ENCODE measurements around the gene FXYD1. TPM values are rescaled to one million over a fixed set of nuclear protein-coding genes. Genes with fewer than 3 reads are reported as not detected.

FXYD1 gene
- total and polyA plus RNA-seq, 4 donors, result 5.7 to 37.6 (median 22.7) TPM

- H3K9ac ChIP-seq (ENCODE audit: insufficient read depth in 1 of 2, low read length in 2 of 2), result no peak overlapping the region
- H3K27me3 ChIP-seq (ENCODE audit: control insufficient read depth in 3 of 3, insufficient read depth in 3 of 3, low read length in 2 of 3), result peaks cover 0 to 12% (median 2%) of the 10 kb centered on the region in 3 donors
- no peak for DNase-seq
- 36 to 38% methylated on average over 6 of the region's 6 CpGs for WGBS, 2 donors
- no peak overlapping the region for H3K27ac ChIP-seq (ENCODE audit: low read depth in 1 of 2, low read length in 1 of 2)
- H3K36me3 ChIP-seq (ENCODE audit: control insufficient read depth in 4 of 4, insufficient read depth in 4 of 4, low read length in 4 of 4), result peaks cover 0 to 3% (median 0%) of the 10 kb centered on the region in 4 donors
- TF ChIP-seq, protein P1, sequence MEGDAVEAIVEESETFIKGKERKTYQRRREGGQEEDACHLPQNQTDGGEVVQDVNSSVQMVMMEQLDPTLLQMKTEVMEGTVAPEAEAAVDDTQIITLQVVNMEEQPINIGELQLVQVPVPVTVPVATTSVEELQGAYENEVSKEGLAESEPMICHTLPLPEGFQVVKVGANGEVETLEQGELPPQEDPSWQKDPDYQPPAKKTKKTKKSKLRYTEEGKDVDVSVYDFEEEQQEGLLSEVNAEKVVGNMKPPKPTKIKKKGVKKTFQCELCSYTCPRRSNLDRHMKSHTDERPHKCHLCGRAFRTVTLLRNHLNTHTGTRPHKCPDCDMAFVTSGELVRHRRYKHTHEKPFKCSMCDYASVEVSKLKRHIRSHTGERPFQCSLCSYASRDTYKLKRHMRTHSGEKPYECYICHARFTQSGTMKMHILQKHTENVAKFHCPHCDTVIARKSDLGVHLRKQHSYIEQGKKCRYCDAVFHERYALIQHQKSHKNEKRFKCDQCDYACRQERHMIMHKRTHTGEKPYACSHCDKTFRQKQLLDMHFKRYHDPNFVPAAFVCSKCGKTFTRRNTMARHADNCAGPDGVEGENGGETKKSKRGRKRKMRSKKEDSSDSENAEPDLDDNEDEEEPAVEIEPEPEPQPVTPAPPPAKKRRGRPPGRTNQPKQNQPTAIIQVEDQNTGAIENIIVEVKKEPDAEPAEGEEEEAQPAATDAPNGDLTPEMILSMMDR (IDR thresholded peaks at IDR 0.05; ENCODE audit: control extremely low read depth, extremely low read depth), result no peak
- no peak for ATAC-seq (ENCODE audit: insufficient read depth, low FRiP score)
- H3K4me3 ChIP-seq, result no peak overlapping the region
- peaks cover 2 to 30% (median 8%) of the 10 kb centered on the region in 5 donors for H3K4me1 ChIP-seq (ENCODE audit: control insufficient read depth in 5 of 5, insufficient read depth in 5 of 5, low read length in 5 of 5)
- no peaks in the 10 kb centered on the region for H3K9me3 ChIP-seq (ENCODE audit: control insufficient read depth in 4 of 4, insufficient read depth in 3 of 4, low read length in 3 of 4)
Measured at GRCh38 chr19:35144259-35144599, 5.6 kb downstream of the FXYD1 start.

- Histone ChIP-seq H3K36me3 (ENCODE audit: control insufficient read depth in 4 of 4, insufficient read depth in 4 of 4, low read length in 4 of 4) (peaks cover 0 to 3% (median 0%) of the 10 kb centered on the region in 4 donors), H3K4me1 (ENCODE audit: control insufficient read depth in 5 of 5, insufficient read depth in 5 of 5, low read length in 5 of 5) (peaks cover 2 to 24% (median 8%) of the 10 kb centered on the region in 5 donors), H3K9ac (ENCODE audit: insufficient read depth in 1 of 2, low read length in 2 of 2) (no peak overlapping the region), H3K27me3 (ENCODE audit: control insufficient read depth in 3 of 3, insufficient read depth in 3 of 3, low read length in 2 of 3) (peaks cover 0 to 12% (median 2%) of the 10 kb centered on the region in 3 donors), H3K4me3 (no peak overlapping the region), H3K27ac (ENCODE audit: low read depth in 1 of 2, low read length in 1 of 2) (no peak overlapping the region), H3K9me3 (ENCODE audit: control insufficient read depth in 4 of 4, insufficient read depth in 3 of 4, low read length in 3 of 4) (no peaks in the 10 kb centered on the region)
- 23 to 37% methylated on average over 14 to 15 of the region's 15 CpGs for WGBS, 2 donors
- no peak for ATAC-seq (ENCODE audit: insufficient read depth, low FRiP score)
- DNase-seq, result peak in 1 of 3 donors; percentile 50
- TF ChIP-seq, protein P1 (IDR thresholded peaks at IDR 0.05; ENCODE audit: control extremely low read depth, extremely low read depth), result no peak
Measured at GRCh38 chr19:35144600-35145436, 6.2 kb downstream of the FXYD1 start.

- Histone ChIP-seq H3K4me1 (ENCODE audit: control insufficient read depth in 5 of 5, insufficient read depth in 5 of 5, low read length in 5 of 5) (peaks cover 0 to 8% (median 0%) of the 10 kb centered on the region in 5 donors), H3K27ac (ENCODE audit: low read depth in 1 of 2, low read length in 1 of 2) (no peak overlapping the region), H3K9me3 (ENCODE audit: control insufficient read depth in 4 of 4, insufficient read depth in 3 of 4, low read length in 3 of 4) (no peaks in the 10 kb centered on the region), H3K4me3 (no peak overlapping the region), H3K36me3 (ENCODE audit: control insufficient read depth in 4 of 4, insufficient read depth in 4 of 4, low read length in 4 of 4) (peaks cover 0 to 2% (median 0%) of the 10 kb centered on the region in 4 donors), H3K9ac (ENCODE audit: insufficient read depth in 1 of 2, low read length in 2 of 2) (no peak overlapping the region), H3K27me3 (ENCODE audit: control insufficient read depth in 3 of 3, insufficient read depth in 3 of 3, low read length in 2 of 3) (peaks cover 0 to 13% (median 2%) of the 10 kb centered on the region in 3 donors)
- WGBS, 2 donors, result 69 to 82% methylated on average over 7 of the region's 7 CpGs
- no peak for DNase-seq
- no peak for ATAC-seq (ENCODE audit: insufficient read depth, low FRiP score)
- TF ChIP-seq, protein P1 (IDR thresholded peaks at IDR 0.05; ENCODE audit: control extremely low read depth, extremely low read depth), result no peak
Measured at GRCh38 chr19:35146746-35147459, 8.3 kb downstream of the FXYD1 start.

Data from lung (tissue), 12 donors.